Astrocyte (in vitro differentiated cells and primary cell): ENCODE measurements around the gene CCDC78.

Experiments
- CTCF ChIP-seq: IDR thresholded peaks from 2 replicates; pipeline ENCODE4 v1.5.1; 2011; ENCODE audit warnings: low read depth, mild to moderate bottlenecking, inconsistent platforms, low read length, moderate library complexity; ENCODE audit not compliant: insufficient read depth
- EZH2 ChIP-seq: IDR thresholded peaks from 2 replicates; pipeline ENCODE4 v1.6.1; 2012; ENCODE audit warnings: mild to moderate bottlenecking, low read length, inconsistent platforms; ENCODE audit not compliant: insufficient read depth

GRCh38 chr16:746637-747036 is 20.4 kb upstream of the CCDC78 start:
- TF ChIP-seq CTCF (no peak), EZH2 (no peak)
